GM19328 (cell line): ENCODE measurements around the gene PEPD.
"Not testable (repeated sequence)": the region's sequence is repeated elsewhere in the genome, so short reads cannot be mapped to it uniquely, and the experiment has no call there.

Experiments
- ATAC-seq: cut with Tn5 transposase; IDR thresholded peaks from one replicate; pipeline ENCODE4 v1.9.1; 2021; ENCODE audit warnings: mild to moderate bottlenecking, moderate library complexity; ENCODE audit not compliant: unreplicated experiment

The PEPD gene

GRCh38 chr19:33499671-33500506 lies 21.7 kb downstream of the PEPD start:
- no peak for ATAC-seq

- ATAC-seq = no peak
Observed at GRCh38 chr19:33499248-33499647, 22.3 kb downstream of the PEPD start.

- ATAC-seq = no peak
Observed at GRCh38 chr19:33498391-33499000, 23.1 kb downstream of the PEPD start.

- no peak for ATAC-seq
Observed at GRCh38 chr19:33497778-33498175, 23.8 kb downstream of the PEPD start.

- ATAC-seq = no peak
Observed at GRCh38 chr19:33497131-33497777, 24.3 kb downstream of the PEPD start.

- ATAC-seq = no peak
Observed at GRCh38 chr19:33496038-33496895, 25.3 kb downstream of the PEPD start.

- no peak for ATAC-seq
Observed at GRCh38 chr19:33493401-33494275, 28.0 kb downstream of the PEPD start.

- no peak for ATAC-seq
Observed at GRCh38 chr19:33492951-33493350, 28.6 kb downstream of the PEPD start.

GRCh38 chr19:33492090-33492489 lies 29.5 kb downstream of the PEPD start:
- ATAC-seq = no peak

- ATAC-seq = not testable (repeated sequence)
Observed at GRCh38 chr19:33490596-33490995, 31.0 kb downstream of the PEPD start.

- no peak for ATAC-seq
Observed at GRCh38 chr19:33490041-33490451, 31.5 kb downstream of the PEPD start.

GRCh38 chr19:33488826-33489225 lies 32.8 kb downstream of the PEPD start:
- ATAC-seq = no peak

GRCh38 chr19:33487901-33488800 lies 33.4 kb downstream of the PEPD start:
- ATAC-seq = no peak

- ATAC-seq = no peak
Observed at GRCh38 chr19:33486936-33487811, 34.4 kb downstream of the PEPD start.

- no peak for ATAC-seq
Observed at GRCh38 chr19:33486407-33486806, 35.2 kb downstream of the PEPD start.

- no peak for ATAC-seq
Observed at GRCh38 chr19:33484226-33484774, 37.3 kb downstream of the PEPD start.

GRCh38 chr19:33482476-33482875 lies 39.1 kb downstream of the PEPD start:
- no peak for ATAC-seq

- no peak for ATAC-seq
Observed at GRCh38 chr19:33481863-33482262, 39.7 kb downstream of the PEPD start.
